ENCODE measurements around the gene NFYC. TPM values are rescaled to one million over a fixed set of nuclear protein-coding genes. Genes with fewer than 3 reads are reported as not detected.

The NFYC gene
- total RNA-seq, 1 experiment from 2014 or later, result 46.5 TPM

DNA sequence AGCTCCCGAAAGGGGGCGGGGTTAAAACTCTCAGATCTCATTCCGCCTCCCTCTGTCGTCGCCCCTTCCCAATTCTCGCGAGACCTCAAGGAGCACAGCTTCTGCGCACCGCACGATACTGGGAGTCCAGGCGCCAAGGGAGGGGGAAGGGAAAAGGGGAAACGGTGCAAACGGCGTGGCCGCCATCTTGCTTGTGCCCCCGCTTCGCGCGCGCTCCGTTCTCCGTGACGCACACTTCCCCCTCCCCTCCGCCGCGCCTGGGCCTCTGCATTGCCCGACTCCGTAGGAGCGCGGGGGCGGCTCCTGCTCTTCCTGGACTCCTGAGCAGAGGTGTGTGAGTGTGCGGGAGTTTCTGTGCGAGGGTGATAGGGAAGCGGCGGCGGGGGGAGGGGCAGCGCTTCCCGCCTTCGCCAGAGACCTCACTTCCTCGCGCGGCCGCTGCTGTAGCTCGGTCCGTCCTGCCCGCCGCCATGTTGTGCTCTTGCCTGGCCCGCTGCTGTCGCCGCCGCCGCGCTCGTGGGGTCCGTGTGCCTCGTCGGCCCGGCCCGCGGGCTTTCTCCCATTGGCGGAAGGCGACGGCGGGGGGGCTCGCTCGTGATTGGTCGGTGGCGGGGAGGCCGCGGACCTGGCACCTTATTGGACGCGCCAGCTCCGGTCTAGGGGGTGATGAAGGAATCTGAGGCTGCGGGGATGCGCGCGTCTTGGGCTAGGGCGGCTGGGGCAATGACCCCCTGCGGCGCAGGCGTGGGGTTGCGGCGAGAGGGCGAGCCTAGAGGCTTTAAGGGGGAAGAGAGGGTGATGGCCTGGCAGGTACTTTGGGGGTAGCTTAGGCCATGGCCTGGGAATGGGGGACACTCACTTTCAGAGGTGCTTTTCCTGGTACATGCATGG lies at the start of gene NFYC (continued):
- TF ChIP-seq AFF4 (CRISPR knock-in tag; IDR thresholded peaks at IDR 0.05; ENCODE audit: borderline replicate concordance), result no peak
- TF ChIP-seq, protein P1, sequence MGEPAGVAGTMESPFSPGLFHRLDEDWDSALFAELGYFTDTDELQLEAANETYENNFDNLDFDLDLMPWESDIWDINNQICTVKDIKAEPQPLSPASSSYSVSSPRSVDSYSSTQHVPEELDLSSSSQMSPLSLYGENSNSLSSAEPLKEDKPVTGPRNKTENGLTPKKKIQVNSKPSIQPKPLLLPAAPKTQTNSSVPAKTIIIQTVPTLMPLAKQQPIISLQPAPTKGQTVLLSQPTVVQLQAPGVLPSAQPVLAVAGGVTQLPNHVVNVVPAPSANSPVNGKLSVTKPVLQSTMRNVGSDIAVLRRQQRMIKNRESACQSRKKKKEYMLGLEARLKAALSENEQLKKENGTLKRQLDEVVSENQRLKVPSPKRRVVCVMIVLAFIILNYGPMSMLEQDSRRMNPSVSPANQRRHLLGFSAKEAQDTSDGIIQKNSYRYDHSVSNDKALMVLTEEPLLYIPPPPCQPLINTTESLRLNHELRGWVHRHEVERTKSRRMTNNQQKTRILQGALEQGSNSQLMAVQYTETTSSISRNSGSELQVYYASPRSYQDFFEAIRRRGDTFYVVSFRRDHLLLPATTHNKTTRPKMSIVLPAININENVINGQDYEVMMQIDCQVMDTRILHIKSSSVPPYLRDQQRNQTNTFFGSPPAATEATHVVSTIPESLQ (CRISPR knock-in tag; IDR thresholded peaks at IDR 0.05), result no peak
- peak; percentile 68; the same call in 1 of the 2 replicates for TF ChIP-seq SP1 (CRISPR knock-in tag; conservative IDR thresholded peaks at IDR 0.05)
- peak; percentile 46 for TF ChIP-seq CREM (CRISPR knock-in tag; IDR thresholded peaks at IDR 0.05)
- TF ChIP-seq, protein P2, sequence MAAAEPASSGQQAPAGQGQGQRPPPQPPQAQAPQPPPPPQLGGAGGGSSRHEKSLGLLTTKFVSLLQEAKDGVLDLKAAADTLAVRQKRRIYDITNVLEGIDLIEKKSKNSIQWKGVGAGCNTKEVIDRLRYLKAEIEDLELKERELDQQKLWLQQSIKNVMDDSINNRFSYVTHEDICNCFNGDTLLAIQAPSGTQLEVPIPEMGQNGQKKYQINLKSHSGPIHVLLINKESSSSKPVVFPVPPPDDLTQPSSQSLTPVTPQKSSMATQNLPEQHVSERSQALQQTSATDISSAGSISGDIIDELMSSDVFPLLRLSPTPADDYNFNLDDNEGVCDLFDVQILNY (CRISPR knock-in tag; IDR thresholded peaks at IDR 0.05), result peak; percentile 96; the same call in 1 of the 2 replicates
- no peak for TF ChIP-seq ARID4B (CRISPR knock-in tag; IDR thresholded peaks at IDR 0.05; ENCODE audit: borderline replicate concordance)
- TF ChIP-seq TCF7 (CRISPR knock-in tag; IDR thresholded peaks at IDR 0.05; ENCODE audit: low read depth), result peak; percentile 93
- TF ChIP-seq ZNF423 (CRISPR knock-in tag; IDR thresholded peaks at IDR 0.05), result peak; percentile 43; the same call in 1 of the 2 replicates
- TF ChIP-seq ZNF671 (CRISPR knock-in tag; IDR thresholded peaks at IDR 0.05), result no peak
- TF ChIP-seq, protein P3, sequence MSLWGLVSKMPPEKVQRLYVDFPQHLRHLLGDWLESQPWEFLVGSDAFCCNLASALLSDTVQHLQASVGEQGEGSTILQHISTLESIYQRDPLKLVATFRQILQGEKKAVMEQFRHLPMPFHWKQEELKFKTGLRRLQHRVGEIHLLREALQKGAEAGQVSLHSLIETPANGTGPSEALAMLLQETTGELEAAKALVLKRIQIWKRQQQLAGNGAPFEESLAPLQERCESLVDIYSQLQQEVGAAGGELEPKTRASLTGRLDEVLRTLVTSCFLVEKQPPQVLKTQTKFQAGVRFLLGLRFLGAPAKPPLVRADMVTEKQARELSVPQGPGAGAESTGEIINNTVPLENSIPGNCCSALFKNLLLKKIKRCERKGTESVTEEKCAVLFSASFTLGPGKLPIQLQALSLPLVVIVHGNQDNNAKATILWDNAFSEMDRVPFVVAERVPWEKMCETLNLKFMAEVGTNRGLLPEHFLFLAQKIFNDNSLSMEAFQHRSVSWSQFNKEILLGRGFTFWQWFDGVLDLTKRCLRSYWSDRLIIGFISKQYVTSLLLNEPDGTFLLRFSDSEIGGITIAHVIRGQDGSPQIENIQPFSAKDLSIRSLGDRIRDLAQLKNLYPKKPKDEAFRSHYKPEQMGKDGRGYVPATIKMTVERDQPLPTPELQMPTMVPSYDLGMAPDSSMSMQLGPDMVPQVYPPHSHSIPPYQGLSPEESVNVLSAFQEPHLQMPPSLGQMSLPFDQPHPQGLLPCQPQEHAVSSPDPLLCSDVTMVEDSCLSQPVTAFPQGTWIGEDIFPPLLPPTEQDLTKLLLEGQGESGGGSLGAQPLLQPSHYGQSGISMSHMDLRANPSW (CRISPR knock-in tag; conservative IDR thresholded peaks at IDR 0.05; ENCODE audit: low read depth), result no peak
